ENCODE data around the gene CYP19A1.

Gene CYP19A1

GRCh38 chr15:51186181-51186705 lies 152.2 kb downstream of the CYP19A1 start:
- H3K36me3 ChIP-seq (ENCODE audit: insufficient read depth), result no peaks in the 10 kb centered on the region
- no peaks in the 10 kb centered on the region for H3K4me1 ChIP-seq (ENCODE audit: low read depth, poor library complexity, severe bottlenecking)
- H3K27me3 ChIP-seq (ENCODE audit: insufficient read depth, low read depth), result no peaks in the 10 kb centered on the region
- H3K9ac ChIP-seq, result no peak overlapping the region
- H4K20me1 ChIP-seq (ENCODE audit: insufficient read depth), result no peaks in the 10 kb centered on the region
- no peak overlapping the region for H3K4me2 ChIP-seq
- H3K27ac ChIP-seq, result no peak overlapping the region
- no peak for TF ChIP-seq CTCF (conservative IDR thresholded peaks at IDR 0.05; ENCODE audit: low read depth, low read length)
- no peak overlapping the region for H3K4me3 ChIP-seq (IDR thresholded peaks at IDR 0.05; ENCODE audit: insufficient read depth, low read depth, low read length)
- no peak overlapping the region for H2AFZ ChIP-seq (ENCODE audit: low read depth)
- no peaks in the 10 kb centered on the region for H3K79me2 ChIP-seq (ENCODE audit: insufficient read depth, low read depth)

- Histone ChIP-seq H3K27me3 (ENCODE audit: insufficient read depth, low read depth) (no peaks in the 10 kb centered on the region), H3K4me3 (IDR thresholded peaks at IDR 0.05; ENCODE audit: insufficient read depth, low read depth, low read length) (no peak overlapping the region), H3K27ac (no peak overlapping the region)
Measured at GRCh38 chr15:51185213-51186159, 152.9 kb downstream of the CYP19A1 start.

GRCh38 chr15:51184627-51185026 lies 153.8 kb downstream of the CYP19A1 start:
- no peak overlapping the region for H3K4me3 ChIP-seq (IDR thresholded peaks at IDR 0.05; ENCODE audit: insufficient read depth, low read depth, low read length)
- H3K27ac ChIP-seq, result no peak overlapping the region
- no peaks in the 10 kb centered on the region for H3K79me2 ChIP-seq (ENCODE audit: insufficient read depth, low read depth)
- H3K36me3 ChIP-seq (ENCODE audit: insufficient read depth), result no peaks in the 10 kb centered on the region
- no peak overlapping the region for H3K9ac ChIP-seq
- no peak overlapping the region for H3K4me2 ChIP-seq
- TF ChIP-seq CTCF (conservative IDR thresholded peaks at IDR 0.05; ENCODE audit: low read depth, low read length), result no peak
- H2AFZ ChIP-seq (ENCODE audit: low read depth), result no peak overlapping the region
- no peaks in the 10 kb centered on the region for H3K27me3 ChIP-seq (ENCODE audit: insufficient read depth, low read depth)
- H3K4me1 ChIP-seq (ENCODE audit: low read depth, poor library complexity, severe bottlenecking), result no peaks in the 10 kb centered on the region
- no peaks in the 10 kb centered on the region for H4K20me1 ChIP-seq (ENCODE audit: insufficient read depth)

More at GRCh38 chr15:51185213-51186159, 152.9 kb downstream of the CYP19A1 start:
- H2AFZ ChIP-seq (ENCODE audit: low read depth), result no peak overlapping the region
- TF ChIP-seq CTCF (conservative IDR thresholded peaks at IDR 0.05; ENCODE audit: low read depth, low read length), result no peak
- H3K79me2 ChIP-seq (ENCODE audit: insufficient read depth, low read depth), result no peaks in the 10 kb centered on the region
- H3K9ac ChIP-seq, result no peak overlapping the region
- H4K20me1 ChIP-seq (ENCODE audit: insufficient read depth), result no peaks in the 10 kb centered on the region
- no peaks in the 10 kb centered on the region for H3K4me1 ChIP-seq (ENCODE audit: low read depth, poor library complexity, severe bottlenecking)
- no peak overlapping the region for H3K4me2 ChIP-seq
- H3K36me3 ChIP-seq (ENCODE audit: insufficient read depth), result no peaks in the 10 kb centered on the region

GRCh38 chr15:51183076-51183475 lies 155.3 kb downstream of the CYP19A1 start:
- no peaks in the 10 kb centered on the region for H3K4me1 ChIP-seq (ENCODE audit: low read depth, poor library complexity, severe bottlenecking)
- H3K4me3 ChIP-seq (IDR thresholded peaks at IDR 0.05; ENCODE audit: insufficient read depth, low read depth, low read length), result no peak overlapping the region
- H3K79me2 ChIP-seq (ENCODE audit: insufficient read depth, low read depth), result no peaks in the 10 kb centered on the region
- no peaks in the 10 kb centered on the region for H4K20me1 ChIP-seq (ENCODE audit: insufficient read depth)
- H3K27ac ChIP-seq, result no peak overlapping the region
- H3K36me3 ChIP-seq (ENCODE audit: insufficient read depth), result no peaks in the 10 kb centered on the region
- no peak for TF ChIP-seq CTCF (conservative IDR thresholded peaks at IDR 0.05; ENCODE audit: low read depth, low read length)
- H3K4me2 ChIP-seq, result no peak overlapping the region
- H3K9ac ChIP-seq, result no peak overlapping the region
- no peaks in the 10 kb centered on the region for H3K27me3 ChIP-seq (ENCODE audit: insufficient read depth, low read depth)
- H2AFZ ChIP-seq (ENCODE audit: low read depth), result no peak overlapping the region

All from KMS-11 (cell line).